Activated T-helper 1 cell treated with anti-CD3 and anti-CD28 coated beads, Interleukin-12 subunit alpha, Interleukin-12 subunit beta, Interleukin-2, Interleukin-4 antibody, amounts not matched to agents 30 ng/mL and 10 ng/mL and 1 ng/mL, durations not matched to agents 14 hours and 24 hours and 36 hours (primary cell): ENCODE results near the gene ARL6IP5. TPM values are rescaled to one million over a fixed set of nuclear protein-coding genes. Genes with fewer than 3 reads are reported as not detected.
A peak's percentile ranks its signal among the peaks of the same experiment; 100 is the strongest.

Experiments used
- DNase-seq: peaks from one replicate; pipeline ENCODE4 v3.0.0; 2021; ENCODE audit warnings: low spot score
- H3K27ac Mint-ChIP-seq: one replicate; pipeline ENCODE4 v1.8.0; 2021; ENCODE audit warnings: mild to moderate bottlenecking, mixed read lengths
- H3K27me3 Mint-ChIP-seq: one replicate; pipeline ENCODE4 v1.8.0; 2022; ENCODE audit warnings: mild to moderate bottlenecking, moderate library complexity, mixed read lengths; ENCODE audit not compliant: insufficient read depth
- H3K36me3 Mint-ChIP-seq: one replicate; pipeline ENCODE4 v1.8.0; 2021; ENCODE audit warnings: low read depth, mixed read lengths
- H3K4me1 Mint-ChIP-seq: one replicate; pipeline ENCODE4 v1.8.0; 2021; ENCODE audit warnings: low read depth, mixed read lengths
- H3K4me3 Mint-ChIP-seq: one replicate; pipeline ENCODE4 v1.8.0; 2021; ENCODE audit warnings: mild to moderate bottlenecking, moderate library complexity, mixed read lengths
- H3K9me3 Mint-ChIP-seq: one replicate; pipeline ENCODE4 v1.8.0; 2021; ENCODE audit warnings: mixed read lengths
- intact Hi-C: fragments of 100-400 bp; cut with micrococcal nuclease; formaldehyde crosslinking; loops from one replicate; pipeline ENCODE4 v1.15.1; 2024
- total RNA-seq: library from RNA; stranded (reverse); gene quantifications from 2 replicates; pipeline ENCODE4 v1.2.3, GENCODE V29; 2022

The ARL6IP5 gene
- total RNA-seq, 1 donor from 2014 or later: 147 TPM

DNA sequence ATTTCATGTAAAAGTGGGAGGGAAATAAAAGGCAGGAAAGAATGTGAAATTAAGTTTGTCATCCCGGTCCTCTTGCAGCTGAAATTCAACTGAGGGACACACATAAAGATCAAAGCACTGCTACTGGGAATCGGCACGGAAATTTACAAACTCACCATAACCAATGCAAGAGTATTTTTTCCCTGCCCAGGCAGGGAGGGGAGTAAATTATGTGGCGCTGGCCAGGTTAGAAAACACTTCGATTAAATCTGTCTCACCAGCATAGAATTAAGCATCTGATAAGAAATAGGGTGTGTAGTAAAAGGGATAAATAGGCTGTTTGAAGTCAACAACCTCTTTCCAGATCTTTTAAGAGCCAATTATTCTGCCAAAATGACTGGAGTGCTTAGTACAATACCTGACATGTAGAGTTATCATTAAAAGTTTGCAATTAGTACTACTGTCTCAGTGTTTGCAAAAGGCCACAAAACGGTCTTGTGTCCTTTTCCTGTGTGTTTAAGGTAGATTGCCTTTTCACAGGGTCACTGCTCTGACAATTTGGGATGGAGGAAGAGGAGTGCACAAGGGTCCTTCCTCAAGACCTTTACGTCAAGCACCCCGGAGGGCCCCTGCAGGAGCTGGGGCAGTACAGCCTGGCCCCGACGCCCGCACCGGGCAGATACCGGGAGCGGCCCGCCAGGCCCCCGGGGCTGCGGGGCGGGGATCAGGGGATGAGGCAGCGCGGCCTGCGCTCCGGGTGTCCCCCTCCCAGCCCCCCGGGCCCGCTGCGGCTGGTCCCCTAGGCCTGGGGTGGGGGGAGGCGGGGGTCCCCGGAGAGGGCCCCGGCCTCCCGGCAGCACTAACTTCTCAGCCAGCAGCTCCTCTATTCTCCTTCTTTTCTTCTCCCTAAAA lies 5.2 kb upstream of the ARL6IP5 start:
- peak overlapping the region; percentile 73 for H3K27ac Mint-ChIP-seq
- H3K4me3 Mint-ChIP-seq: peak overlapping the region; percentile 89
- intact Hi-C loops: loop anchor here (1.0 to 10.0 kb wide), 6 partner anchors 14 to 2005 kb away; partner anchors contain the start of gene EOGT
- peaks cover 67% of the 10 kb centered on the region for H3K4me1 Mint-ChIP-seq
- no peaks in the 10 kb centered on the region for H3K9me3 Mint-ChIP-seq
- peaks cover 13% of the 10 kb centered on the region for H3K36me3 Mint-ChIP-seq
- H3K27me3 Mint-ChIP-seq: no peaks in the 10 kb centered on the region
- DNase-seq: no peak

- intact Hi-C loops: loop anchor here (1.0 to 10.0 kb wide), 5 partner anchors 14 to 2004 kb away; partner anchors contain the start of gene EOGT
- peak within 1 kb of the TSS; percentile 94 for H3K27ac Mint-ChIP-seq
- peak within 1 kb of the TSS; percentile 89 for H3K4me3 Mint-ChIP-seq
- no peaks in the 10 kb centered on the region for H3K27me3 Mint-ChIP-seq
- DNase-seq: peak; percentile 85
- peaks cover 17% of the 10 kb centered on the region for H3K36me3 Mint-ChIP-seq
- H3K4me1 Mint-ChIP-seq: peaks cover 70% of the 10 kb centered on the region
- H3K9me3 Mint-ChIP-seq: no peaks in the 10 kb centered on the region
Measured at GRCh38 chr3:69080233-69080920, 4.4 kb upstream of the ARL6IP5 start, which contains the start of gene UBA3. TSS of gene UBA3 (minus strand) at chr3:69080365. CDS start at chr3:69080353, 12 bp downstream.

GRCh38 chr3:69081583-69082262 lies 3.0 kb upstream of the ARL6IP5 start:
- H3K36me3 Mint-ChIP-seq: peaks cover 24% of the 10 kb centered on the region
- H3K9me3 Mint-ChIP-seq: no peaks in the 10 kb centered on the region
- intact Hi-C loops: loop anchor here (1.0 to 10.0 kb wide), 6 partner anchors 13 to 2003 kb away; partner anchors contain the start of gene TMF1
- peak overlapping the region; percentile 98 for H3K4me3 Mint-ChIP-seq
- peak overlapping the region; percentile 94 for H3K27ac Mint-ChIP-seq
- H3K27me3 Mint-ChIP-seq: no peaks in the 10 kb centered on the region
- H3K4me1 Mint-ChIP-seq: peaks cover 70% of the 10 kb centered on the region
- DNase-seq: no peak

DNA sequence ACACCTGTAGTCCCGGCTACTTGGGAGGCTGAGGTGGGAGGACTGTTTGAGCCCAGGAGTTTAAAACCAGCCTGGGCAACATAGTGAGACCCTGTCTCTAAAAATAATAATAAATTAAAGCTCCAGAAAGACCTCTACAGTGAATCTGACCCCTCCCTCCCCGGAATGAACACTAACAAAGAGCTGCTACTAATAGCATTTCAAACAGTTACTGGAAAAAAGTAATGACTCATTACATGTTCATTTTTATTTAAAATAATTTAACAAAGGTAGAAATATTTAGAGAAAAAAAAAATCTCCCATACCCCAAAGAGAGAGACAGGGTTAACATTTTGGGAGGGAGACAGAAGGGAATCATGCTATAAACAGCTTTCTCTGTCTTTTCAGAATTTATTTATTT lies 2.4 kb upstream of the ARL6IP5 start:
- H3K4me1 Mint-ChIP-seq: peaks cover 66% of the 10 kb centered on the region

GRCh38 chr3:69082805-69083204 lies 1.9 kb upstream of the ARL6IP5 start:
- H3K36me3 Mint-ChIP-seq: peaks cover 22% of the 10 kb centered on the region
- peaks cover 61% of the 10 kb centered on the region for H3K4me1 Mint-ChIP-seq

More for the DNA sequence above, 2.4 kb upstream of the ARL6IP5 start:
- intact Hi-C loops: loop anchor here (1.0 to 10.0 kb wide), 5 partner anchors 24 to 2002 kb away; partner anchors contain the start of gene TMF1
- Mint-ChIP-seq H3K36me3 (peaks cover 24% of the 10 kb centered on the region), H3K27me3 (no peaks in the 10 kb centered on the region), H3K27ac (peak overlapping the region; percentile 94), H3K9me3 (no peaks in the 10 kb centered on the region), H3K4me3 (peak overlapping the region; percentile 98)
- no peak for DNase-seq

DNA sequence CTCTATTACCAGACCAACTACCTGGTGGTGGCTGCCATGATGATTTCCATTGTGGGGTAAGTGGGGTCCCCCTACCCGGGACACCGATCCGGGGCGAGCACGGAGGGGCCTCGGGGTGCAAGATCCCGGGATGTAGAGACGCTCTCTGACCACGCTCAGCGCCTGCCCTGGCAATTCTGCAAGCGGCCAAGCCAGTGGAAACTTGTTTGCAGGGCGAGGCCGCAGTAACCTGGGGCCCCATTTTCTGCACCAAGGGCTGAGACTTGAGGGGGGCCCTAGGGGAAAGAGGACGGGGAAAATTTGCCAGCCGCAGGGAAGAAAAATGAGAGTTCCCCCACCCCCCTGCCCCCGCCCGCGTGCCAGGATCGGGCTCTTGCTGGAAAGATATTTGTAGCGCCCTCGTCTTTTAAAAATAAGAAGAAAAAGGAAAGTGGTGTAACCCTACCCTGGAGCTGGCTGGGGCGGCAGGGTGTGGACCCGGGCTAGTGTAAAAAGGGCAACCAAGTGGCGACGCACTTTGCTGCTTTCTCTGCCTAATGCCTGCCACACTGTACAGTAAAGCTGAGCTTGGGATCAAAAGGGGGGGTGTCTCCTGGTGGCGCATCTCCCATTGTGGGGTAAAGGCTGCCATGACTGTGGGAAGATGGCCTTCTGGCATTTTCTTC lies 563 bp downstream of the ARL6IP5 start:
- H3K4me3 Mint-ChIP-seq: peak overlapping the region; percentile 98
- H3K36me3 Mint-ChIP-seq: peaks cover 29% of the 10 kb centered on the region
- peak overlapping the region; percentile 94 for H3K27ac Mint-ChIP-seq
- no peaks in the 10 kb centered on the region for H3K27me3 Mint-ChIP-seq
- H3K9me3 Mint-ChIP-seq: no peaks in the 10 kb centered on the region
- peaks cover 68% of the 10 kb centered on the region for H3K4me1 Mint-ChIP-seq
- no peak for DNase-seq
- intact Hi-C loops: loop anchor here (2.0 to 10.0 kb wide), 4 partner anchors 72 to 2000 kb away; partner anchors contain the start of gene EOGT

More at GRCh38 chr3:69082805-69083204, 1.9 kb upstream of the ARL6IP5 start:
- intact Hi-C loops: loop anchor here (1.0 to 10.0 kb wide), 5 partner anchors 24 to 2002 kb away; partner anchors contain the start of gene TMF1
- Mint-ChIP-seq H3K27me3 (no peaks in the 10 kb centered on the region), H3K27ac (peak overlapping the region; percentile 94), H3K4me3 (peak overlapping the region; percentile 98), H3K9me3 (no peaks in the 10 kb centered on the region)
- peak; percentile 68 for DNase-seq

DNA sequence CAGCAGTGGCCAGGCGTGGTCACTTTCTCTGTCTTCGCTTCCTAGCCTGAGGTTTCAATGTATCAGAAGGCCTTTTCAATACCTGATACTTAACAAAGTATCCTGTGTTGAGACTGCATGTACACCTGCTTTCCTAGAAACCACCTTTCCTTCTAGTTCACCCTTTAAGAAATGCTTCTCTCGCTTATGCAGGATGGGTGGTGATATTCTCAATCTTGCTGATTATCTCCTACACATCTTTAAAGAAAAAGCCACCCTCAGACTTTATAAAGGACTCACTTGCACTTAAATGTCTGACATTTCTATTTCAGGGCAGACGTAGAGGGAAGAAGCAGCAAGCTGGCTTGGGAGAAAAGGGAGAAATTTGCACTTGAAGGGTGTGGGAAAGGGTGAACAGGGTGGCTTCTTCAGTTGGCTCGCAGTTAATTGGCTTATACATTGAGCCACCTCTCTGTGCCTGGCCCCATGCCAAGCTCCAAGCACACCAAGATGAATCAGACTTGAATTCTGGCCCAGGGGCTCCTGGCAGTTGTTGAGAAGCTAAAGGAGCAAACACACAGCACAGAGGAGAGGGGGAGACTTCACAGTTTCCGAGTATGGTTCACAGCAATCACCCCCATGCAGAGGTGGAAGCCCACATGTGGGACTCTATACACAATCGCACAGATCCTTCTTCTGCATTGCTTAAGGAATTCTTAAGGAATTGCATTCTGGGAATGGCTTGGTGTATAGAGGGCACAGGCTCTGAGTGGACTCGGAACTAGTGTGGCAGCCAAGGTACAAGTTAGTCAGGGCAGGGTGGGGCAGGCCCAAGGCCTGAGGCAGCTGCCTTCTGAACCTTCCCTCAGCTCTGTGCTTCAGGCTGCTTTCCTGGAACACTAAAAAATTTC lies 1.3 kb downstream of the ARL6IP5 start:
- no peak for DNase-seq
- intact Hi-C loops: loop anchor here (2.0 to 10.0 kb wide), 4 partner anchors 73 to 1999 kb away; partner anchors contain the start of gene EOGT
- no peaks in the 10 kb centered on the region for H3K27me3 Mint-ChIP-seq
- peaks cover 67% of the 10 kb centered on the region for H3K4me1 Mint-ChIP-seq
- peaks cover 35% of the 10 kb centered on the region for H3K36me3 Mint-ChIP-seq
- peak overlapping the region; percentile 94 for H3K27ac Mint-ChIP-seq
- H3K9me3 Mint-ChIP-seq: no peaks in the 10 kb centered on the region
- H3K4me3 Mint-ChIP-seq: peak overlapping the region; percentile 98

DNA sequence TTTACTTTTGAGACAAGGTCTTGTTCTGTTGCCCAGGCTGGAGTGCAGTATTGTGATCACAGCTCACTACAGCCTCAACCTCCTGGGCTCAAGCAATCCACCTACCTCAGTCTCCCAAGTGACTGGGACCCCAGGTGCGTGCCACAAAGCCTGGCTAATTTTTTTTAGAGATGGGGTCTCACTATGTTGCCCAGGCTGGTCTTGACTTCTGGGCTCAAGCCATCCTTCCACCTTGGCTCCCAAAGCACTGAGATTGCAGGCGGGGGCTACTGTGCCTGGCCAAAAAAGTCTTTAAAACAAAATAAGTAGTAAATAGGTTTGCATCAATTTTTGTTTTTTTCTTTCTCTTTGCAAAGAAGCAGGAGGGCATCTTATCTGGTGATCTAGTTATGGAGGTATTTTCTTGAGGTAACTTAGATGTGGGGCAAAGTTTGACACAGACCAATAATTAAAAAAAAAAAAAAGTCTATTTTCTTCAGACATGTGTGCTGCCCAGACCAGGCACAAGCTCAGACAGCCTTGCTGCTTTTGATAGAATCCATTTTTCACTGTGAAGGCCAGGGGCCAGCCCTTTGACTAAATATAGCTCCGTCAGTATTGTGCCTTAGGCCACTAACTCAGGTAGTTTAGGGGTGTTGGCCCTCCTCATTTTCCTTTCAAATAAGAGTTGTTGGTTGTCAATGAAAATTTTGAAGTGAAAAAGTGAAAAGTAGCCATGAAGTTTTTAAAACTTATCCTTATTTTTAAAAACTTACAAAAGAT lies 2.5 kb downstream of the ARL6IP5 start:
- H3K4me3 Mint-ChIP-seq: peak overlapping the region; percentile 98
- H3K4me1 Mint-ChIP-seq: peaks cover 66% of the 10 kb centered on the region
- no peaks in the 10 kb centered on the region for H3K27me3 Mint-ChIP-seq
- H3K36me3 Mint-ChIP-seq: peaks cover 43% of the 10 kb centered on the region
- H3K27ac Mint-ChIP-seq: peak overlapping the region; percentile 92
- DNase-seq: no peak
- intact Hi-C loops: loop anchor here (10.0 kb wide), 1 partner anchor 1998 kb away; no protein-coding TSS in a partner anchor
- no peaks in the 10 kb centered on the region for H3K9me3 Mint-ChIP-seq

GRCh38 chr3:69088063-69088462 lies 3.3 kb downstream of the ARL6IP5 start:
- H3K36me3 Mint-ChIP-seq: peaks cover 47% of the 10 kb centered on the region

DNA sequence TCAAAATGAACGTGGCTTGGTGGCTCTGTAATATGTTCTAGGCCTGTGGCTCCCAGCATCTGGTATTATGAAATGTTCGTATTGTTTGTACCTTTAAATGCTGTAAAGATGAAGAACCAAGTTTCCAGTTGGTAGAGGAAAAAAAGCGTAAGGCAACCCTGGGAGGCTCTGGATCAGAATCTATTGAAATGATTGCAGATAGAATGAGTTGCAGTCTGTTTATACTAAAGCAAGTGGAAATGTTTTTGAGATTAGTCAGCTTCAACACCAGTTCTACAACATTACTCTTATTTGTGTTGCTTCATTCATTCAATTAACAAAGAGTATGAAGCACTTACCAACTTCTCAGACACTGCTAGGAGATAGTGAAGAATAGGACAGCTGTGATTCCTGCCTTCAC lies 5.3 kb downstream of the ARL6IP5 start:
- Mint-ChIP-seq H3K9me3 (no peaks in the 10 kb centered on the region), H3K4me3 (peak overlapping the region; percentile 75), H3K27ac (peak overlapping the region; percentile 91), H3K4me1 (peaks cover 68% of the 10 kb centered on the region), H3K36me3 (peaks cover 52% of the 10 kb centered on the region), H3K27me3 (no peaks in the 10 kb centered on the region)
- intact Hi-C loops: no loop called here
- no peak for DNase-seq

More at GRCh38 chr3:69088063-69088462, 3.3 kb downstream of the ARL6IP5 start:
- no peaks in the 10 kb centered on the region for H3K9me3 Mint-ChIP-seq
- H3K4me3 Mint-ChIP-seq: peak overlapping the region; percentile 98
- intact Hi-C loops: loop anchor here (10.0 kb wide), 1 partner anchor 1997 kb away; no protein-coding TSS in a partner anchor
- DNase-seq: no peak
- no peaks in the 10 kb centered on the region for H3K27me3 Mint-ChIP-seq
- peak overlapping the region; percentile 92 for H3K27ac Mint-ChIP-seq
- H3K4me1 Mint-ChIP-seq: peaks cover 67% of the 10 kb centered on the region
